ENCODE measurements around the gene SLC39A3.

SLC39A3 gene

GRCh38 chr19:2747349-2747748 lies 7.5 kb upstream of the SLC39A3 start:
- DNase-seq (ENCODE audit: low spot score) = no peak

GRCh38 chr19:2744113-2744512 lies 4.3 kb upstream of the SLC39A3 start:
- no peak for DNase-seq (ENCODE audit: low spot score)

- DNase-seq (ENCODE audit: low spot score) = no peak
Measured at GRCh38 chr19:2743099-2743498, 3.3 kb upstream of the SLC39A3 start.

DNA sequence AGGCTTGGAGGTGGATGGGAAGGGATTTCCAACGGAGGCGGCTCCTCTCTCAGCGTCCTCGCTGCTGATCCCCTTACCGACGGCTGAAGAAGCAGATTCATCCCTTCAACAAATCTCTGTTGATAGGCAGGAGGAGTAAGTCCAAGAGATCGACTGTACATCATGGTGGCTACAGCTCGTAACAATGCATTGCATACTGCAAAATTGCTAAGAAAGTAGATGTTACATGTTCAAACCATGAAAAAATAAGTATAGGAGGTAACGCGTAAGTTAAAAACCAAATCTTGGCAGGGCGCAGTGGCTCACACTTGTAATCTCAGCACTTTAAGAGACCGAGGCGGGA lies 468 bp upstream of the SLC39A3 start:
- DNase-seq (ENCODE audit: low spot score) = no peak

- DNase-seq (ENCODE audit: low spot score) = no peak
Measured at GRCh38 chr19:2736550-2737190, 3.1 kb downstream of the SLC39A3 start.

DNA sequence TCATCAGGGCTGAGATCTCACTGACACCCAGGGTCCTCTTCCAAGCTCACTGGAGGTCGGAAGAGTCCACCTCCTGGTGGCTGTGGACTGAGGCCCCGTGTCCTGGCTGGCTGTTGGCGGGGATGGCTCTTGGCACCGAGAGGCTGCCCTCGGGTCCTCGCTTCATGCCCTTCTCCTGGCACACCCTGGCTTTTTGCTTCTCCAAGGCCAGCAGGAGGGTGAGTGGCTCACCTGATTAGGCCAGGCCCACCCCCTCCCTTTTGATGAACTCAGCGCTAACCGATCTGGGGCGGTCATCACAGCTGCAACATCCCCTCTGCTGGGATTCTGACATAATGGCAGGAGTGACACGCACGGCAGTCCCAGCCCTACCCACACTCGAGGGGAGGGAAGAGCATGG lies 4.4 kb downstream of the SLC39A3 start:
- no peak for DNase-seq (ENCODE audit: low spot score)

GRCh38 chr19:2734589-2735288 lies 5.1 kb downstream of the SLC39A3 start:
- no peak for DNase-seq (ENCODE audit: low spot score)

GRCh38 chr19:2733930-2734588 lies 5.8 kb downstream of the SLC39A3 start:
- DNase-seq (ENCODE audit: low spot score) = no peak

- DNase-seq (ENCODE audit: low spot score) = no peak
Measured at GRCh38 chr19:2732883-2733282, 6.9 kb downstream of the SLC39A3 start.

GRCh38 chr19:2732157-2732725 lies 7.6 kb downstream of the SLC39A3 start:
- no peak for DNase-seq (ENCODE audit: low spot score)

- DNase-seq (ENCODE audit: low spot score) = no peak
Measured at GRCh38 chr19:2731181-2731995, 8.4 kb downstream of the SLC39A3 start.

DNA sequence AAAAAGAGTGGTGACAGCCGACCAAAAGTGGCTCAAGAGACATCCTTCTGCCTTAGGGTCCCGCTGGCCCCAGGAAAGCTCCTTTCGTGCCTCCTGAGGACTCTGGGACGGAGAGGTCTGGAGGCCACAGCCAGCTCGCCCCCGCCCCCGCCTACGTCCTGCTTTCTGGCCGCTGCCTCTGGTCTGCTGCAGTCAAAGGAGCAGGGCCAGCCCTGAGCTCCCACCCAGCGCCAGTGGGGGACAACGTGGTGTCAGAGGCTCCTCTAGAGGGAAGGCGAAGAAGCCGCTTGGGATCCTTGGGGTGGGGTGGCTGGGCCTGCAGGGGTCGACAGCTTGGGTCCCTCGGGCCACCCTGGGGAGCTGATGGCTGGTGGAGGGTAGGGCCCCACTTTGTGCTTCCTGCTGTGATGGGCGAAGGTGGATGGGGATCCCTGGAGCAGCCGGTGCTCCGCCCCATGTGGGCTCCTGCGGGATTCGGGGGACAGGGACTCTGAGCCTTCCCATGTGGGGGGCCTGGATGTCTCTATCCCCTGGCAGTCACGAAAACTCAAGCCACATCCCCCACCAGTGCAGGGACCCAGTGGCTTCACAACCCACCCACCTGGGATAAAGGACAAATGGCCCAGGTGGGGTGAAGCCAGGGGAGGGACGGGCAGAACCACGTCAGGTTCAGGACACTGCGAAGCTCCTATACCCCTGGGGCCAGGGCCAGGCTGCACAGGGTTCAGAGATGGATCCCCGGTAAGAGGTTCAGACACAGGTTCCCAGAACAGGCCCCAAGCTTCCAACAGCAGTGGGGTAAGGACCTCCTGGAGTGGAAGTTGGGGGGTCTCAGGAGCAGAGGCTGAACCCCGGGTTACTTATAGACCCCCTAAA lies 9.6 kb downstream of the SLC39A3 start:
- DNase-seq (ENCODE audit: low spot score) = no peak

DNA sequence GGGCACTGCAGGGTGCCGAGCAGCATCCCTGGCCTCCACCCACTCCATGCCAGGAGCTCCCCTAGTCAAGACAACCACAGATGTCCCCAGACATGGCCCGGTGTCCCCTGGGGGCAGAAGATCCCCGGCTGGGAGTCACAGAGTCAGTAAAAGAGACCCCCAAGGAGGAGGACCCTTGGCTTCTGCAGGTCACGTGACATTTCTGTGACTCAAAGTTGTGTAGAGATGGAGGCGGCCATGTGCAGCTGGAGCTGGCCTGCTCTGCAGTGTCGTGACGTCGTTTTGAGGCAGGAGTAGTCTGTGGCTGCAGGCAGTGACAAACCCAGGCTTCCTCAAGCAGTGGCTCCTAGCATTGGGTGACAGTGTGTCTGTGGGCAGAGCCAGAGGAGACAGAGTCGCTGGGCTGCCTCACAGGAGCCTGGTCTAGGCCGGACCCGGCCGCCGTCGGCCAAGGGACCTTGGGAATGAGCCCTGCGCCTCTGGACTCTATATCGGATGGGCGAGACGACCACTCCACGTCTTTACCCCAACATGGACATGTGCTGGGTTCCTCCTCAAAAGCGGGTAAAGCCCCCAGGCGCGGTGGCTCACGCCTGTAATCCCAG lies 10.9 kb downstream of the SLC39A3 start:
- no peak for DNase-seq (ENCODE audit: low spot score)

DNA sequence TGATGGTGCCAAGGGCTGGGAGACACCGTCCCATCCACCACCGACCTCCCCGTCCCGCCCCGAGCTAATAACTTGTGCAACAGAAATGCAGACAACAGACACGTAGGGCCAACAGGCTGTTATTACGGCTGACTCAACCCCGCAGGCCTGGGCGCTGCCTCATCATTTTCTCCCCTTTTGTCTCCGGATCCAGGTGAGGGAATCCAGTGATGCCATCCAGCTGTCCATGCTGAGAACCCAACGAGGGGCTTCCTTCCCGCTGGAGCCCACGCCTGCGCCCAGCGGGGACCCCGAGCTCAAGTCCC lies 12.2 kb downstream of the SLC39A3 start:
- no peak for DNase-seq (ENCODE audit: low spot score)

GRCh38 chr19:2726904-2727639 lies 12.7 kb downstream of the SLC39A3 start:
- no peak for DNase-seq (ENCODE audit: low spot score)

GRCh38 chr19:2726160-2726855 lies 13.5 kb downstream of the SLC39A3 start:
- DNase-seq (ENCODE audit: low spot score) = no peak

DNA sequence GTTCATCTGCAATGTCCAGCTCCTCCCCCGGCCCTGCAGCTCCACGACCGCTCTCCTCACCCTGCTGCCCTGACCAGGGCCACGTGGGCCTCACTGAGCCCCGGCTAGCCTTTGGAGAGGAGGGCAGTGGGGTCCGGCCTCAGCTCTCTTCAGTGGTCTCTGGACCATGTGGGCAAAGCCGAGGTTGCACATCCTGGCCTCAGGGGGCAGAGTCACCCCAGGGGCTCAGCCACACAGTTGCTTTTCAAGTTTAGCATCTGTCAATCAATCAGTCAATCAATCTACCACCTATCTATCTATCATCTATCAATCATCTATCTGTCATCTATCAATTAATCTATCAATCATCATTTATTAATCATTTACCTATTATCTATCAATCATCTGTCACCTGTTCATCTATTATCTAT lies 15.7 kb downstream of the SLC39A3 start:
- DNase-seq (ENCODE audit: low spot score) = no peak

DNA sequence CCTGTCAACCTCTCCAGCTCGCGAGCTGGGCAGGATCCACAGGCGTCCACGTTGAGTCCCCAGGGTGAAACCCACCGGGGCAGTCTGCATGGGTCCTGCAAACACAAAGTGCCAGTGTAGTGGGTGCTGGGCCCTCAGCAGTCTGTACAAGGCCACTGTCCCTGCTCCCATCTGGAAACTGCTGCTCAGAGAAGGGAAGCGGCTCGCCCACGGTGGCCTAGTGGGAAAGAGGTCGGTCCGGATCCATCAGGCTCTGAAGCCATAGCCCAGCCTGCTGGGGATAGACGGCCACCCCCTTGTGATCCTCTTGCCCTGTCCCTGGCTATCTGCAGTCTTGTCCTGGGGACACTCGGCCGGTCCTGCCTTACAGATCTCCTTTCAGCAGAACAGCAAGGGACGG lies 16.1 kb downstream of the SLC39A3 start:
- no peak for DNase-seq (ENCODE audit: low spot score)

DNA sequence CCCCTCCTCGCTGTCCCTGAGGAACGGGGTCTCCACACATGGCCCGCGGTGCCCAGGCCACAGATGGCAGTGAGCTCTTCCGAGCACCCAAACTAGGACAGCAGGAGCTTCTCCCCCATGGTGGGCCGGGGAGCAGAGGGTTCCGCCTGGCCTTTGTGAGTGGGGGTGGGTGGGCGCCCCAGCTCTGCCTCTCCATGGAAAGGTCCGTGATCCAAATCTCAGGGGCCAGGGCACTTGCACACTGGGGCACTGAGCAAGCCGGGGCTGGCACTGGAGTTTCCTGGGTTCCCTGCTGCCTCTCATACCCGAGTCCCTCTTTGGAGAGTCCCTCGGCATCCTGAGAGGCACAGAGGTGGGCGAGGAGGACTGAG lies 16.5 kb downstream of the SLC39A3 start:
- no peak for DNase-seq (ENCODE audit: low spot score)
